ENCODE data around the gene TRPM3. TPM values are rescaled to one million over a fixed set of nuclear protein-coding genes. Genes with fewer than 3 reads are reported as not detected.

Gene TRPM3
- total RNA-seq, 1 experiment from 2014 or later = not detected

- DNase-seq (ENCODE audit: low read depth, low spot score) (no peak), ATAC-seq (no peak)
- intact Hi-C loops (cut with micrococcal nuclease; ENCODE audit: unreplicated experiment) (no loop called here), in situ Hi-C loops (cut with HindIII; ENCODE audit: low pct_unique_long_range_greater_than_20kb, low sequenced_read_pairs) (no loop called here)
- H3K9me3 ChIP-seq (ENCODE audit: control insufficient read depth, insufficient read depth, low read depth, low read length) = no peaks in the 10 kb centered on the region
- no TSS peak for BruUV-seq (replicated peaks)
- H3K27me3 ChIP-seq (ENCODE audit: control insufficient read depth, insufficient read depth, low read length) = no peaks in the 10 kb centered on the region
- no peak overlapping the region for H3K4me3 ChIP-seq (ENCODE audit: low read depth in 2 of 2, low read length in 2 of 2)
- ChIA-PET CTCF (no interaction called here), POLR2A (no interaction called here)
- no peak overlapping the region for H3K27ac ChIP-seq (ENCODE audit: low read length)
- H3K36me3 ChIP-seq (ENCODE audit: control insufficient read depth, insufficient read depth, low read length) = no peaks in the 10 kb centered on the region
- H3K4me1 ChIP-seq (ENCODE audit: control insufficient read depth, insufficient read depth, low read length) = no peaks in the 10 kb centered on the region
- TF ChIP-seq REST (IDR thresholded peaks at IDR 0.05; ENCODE audit: insufficient read depth in 1 of 2, low read depth in 2 of 2, low read length in 1 of 2) (no peak), TCF7L2 (IDR thresholded peaks at IDR 0.05; ENCODE audit: low read depth, low read length) (no peak), SIN3A (IDR thresholded peaks at IDR 0.05; ENCODE audit: borderline replicate concordance, insufficient read depth, low read depth, low read length) (no peak), CTCF (IDR thresholded peaks at IDR 0.05) (no peak), POLR2AphosphoS5 (IDR thresholded peaks at IDR 0.05; ENCODE audit: low read depth, low read length) (no peak)
Measured at GRCh38 chr9:71136696-71137095, 15.3 kb upstream of the TRPM3 start.

- no peak overlapping the region for H3K4me3 ChIP-seq (ENCODE audit: low read depth in 2 of 2, low read length in 2 of 2)
- no peak overlapping the region for H3K27ac ChIP-seq (ENCODE audit: low read length)
- in situ Hi-C loops (cut with HindIII; ENCODE audit: low pct_unique_long_range_greater_than_20kb, low sequenced_read_pairs) = no loop called here
- no peak for TF ChIP-seq SIN3A (IDR thresholded peaks at IDR 0.05; ENCODE audit: borderline replicate concordance, insufficient read depth, low read depth, low read length)
- no peak for TF ChIP-seq CTCF (IDR thresholded peaks at IDR 0.05)
- TF ChIP-seq REST (IDR thresholded peaks at IDR 0.05; ENCODE audit: insufficient read depth in 1 of 2, low read depth in 2 of 2, low read length in 1 of 2) = no peak
- TF ChIP-seq POLR2AphosphoS5 (IDR thresholded peaks at IDR 0.05; ENCODE audit: low read depth, low read length) = no peak
- no peak for TF ChIP-seq TCF7L2 (IDR thresholded peaks at IDR 0.05; ENCODE audit: low read depth, low read length)
- ATAC-seq (no peak), DNase-seq (ENCODE audit: low read depth, low spot score) (no peak)
- no TSS peak for BruUV-seq (replicated peaks)
- POLR2A ChIA-PET = no interaction called here
- H3K36me3 ChIP-seq (ENCODE audit: control insufficient read depth, insufficient read depth, low read length) = no peaks in the 10 kb centered on the region
- no peaks in the 10 kb centered on the region for H3K9me3 ChIP-seq (ENCODE audit: control insufficient read depth, insufficient read depth, low read depth, low read length)
- intact Hi-C loops (cut with micrococcal nuclease; ENCODE audit: unreplicated experiment) = no loop called here
- no peaks in the 10 kb centered on the region for H3K4me1 ChIP-seq (ENCODE audit: control insufficient read depth, insufficient read depth, low read length)
- no peaks in the 10 kb centered on the region for H3K27me3 ChIP-seq (ENCODE audit: control insufficient read depth, insufficient read depth, low read length)
- CTCF ChIA-PET = no interaction called here
Measured at GRCh38 chr9:71131145-71131544, 9.7 kb upstream of the TRPM3 start.

Data from Panc1 (cell line).